HG02642 (cell line): ENCODE data around the gene CSH2.

Experiments used
- ATAC-seq: cut with Tn5 transposase; IDR thresholded peaks from one replicate; pipeline ENCODE4 v1.9.1; 2021; ENCODE audit warnings: mild to moderate bottlenecking; ENCODE audit not compliant: unreplicated experiment, poor library complexity

CSH2 gene

DNA sequence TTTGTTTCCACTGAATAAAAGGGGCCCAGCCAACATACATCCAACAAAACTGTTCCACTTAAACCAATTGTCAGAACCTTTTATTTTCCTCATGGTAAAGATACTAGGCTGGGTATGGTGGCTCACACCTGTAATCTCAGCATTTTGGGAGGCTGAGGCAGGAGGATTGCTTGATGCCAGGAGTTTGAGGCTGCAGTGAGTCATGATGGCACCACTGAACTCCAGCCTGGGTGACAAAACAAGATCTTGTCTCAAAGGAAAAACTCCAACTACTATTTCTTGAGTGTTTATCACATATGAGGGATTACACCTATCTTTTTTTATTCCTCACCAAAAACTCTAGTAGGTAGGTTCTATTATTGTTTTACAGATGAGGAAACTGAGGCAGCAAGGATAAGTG, 50.9 kb downstream of the CSH2 start:
- ATAC-seq, result no peak
